HCEC 1CT (cell line): ENCODE results near the gene UBE2Z.
"Not testable (repeated sequence)": the region's sequence is repeated elsewhere in the genome, so short reads cannot be mapped to it uniquely, and the experiment has no call there.

Experiments used
- DNase-seq: peaks from one replicate; pipeline ENCODE4 v3.0.0-alpha.2; 2017

UBE2Z gene

GRCh38 chr17:48905987-48906515, 2.2 kb upstream of the UBE2Z start:
- no peak for DNase-seq

GRCh38 chr17:48907713-48908046, 527 bp upstream of the UBE2Z start:
- DNase-seq, result peak; percentile 41

GRCh38 chr17:48908853-48909394, 717 bp downstream of the UBE2Z start:
- DNase-seq, result peak; percentile 70

GRCh38 chr17:48909783-48910182, 1.6 kb downstream of the UBE2Z start:
- DNase-seq, result no peak

- no peak for DNase-seq
Measured at GRCh38 chr17:48910370-48910769, 2.2 kb downstream of the UBE2Z start.

GRCh38 chr17:48912476-48912875, 4.3 kb downstream of the UBE2Z start:
- DNase-seq, result no peak

GRCh38 chr17:48915459-48916282, 7.5 kb downstream of the UBE2Z start:
- DNase-seq, result peak; percentile 91

- DNase-seq, result no peak
Measured at GRCh38 chr17:48925251-48925990, 17.2 kb downstream of the UBE2Z start.

- DNase-seq, result no peak
Measured at GRCh38 chr17:48925991-48926342, 17.8 kb downstream of the UBE2Z start.

- DNase-seq, result no peak
Measured at GRCh38 chr17:48927978-48928745, 20.0 kb downstream of the UBE2Z start.

GRCh38 chr17:48928876-48929811, 20.9 kb downstream of the UBE2Z start:
- DNase-seq, result no peak

GRCh38 chr17:48929812-48930165, 21.6 kb downstream of the UBE2Z start:
- no peak for DNase-seq

GRCh38 chr17:48930435-48930873, 22.2 kb downstream of the UBE2Z start:
- no peak for DNase-seq

- no peak for DNase-seq
Measured at GRCh38 chr17:48933035-48933434, 24.8 kb downstream of the UBE2Z start.

GRCh38 chr17:48944515-48945260, 36.5 kb downstream of the UBE2Z start, which contains the start of gene SNF8:
Gene SNF8 (minus strand): TSS chr17:48944842. CDS start chr17:48944734, 108 bp downstream.
- DNase-seq, result peak; percentile 84

- DNase-seq, result not testable (repeated sequence)
Measured at GRCh38 chr17:48945261-48945651, 37.0 kb downstream of the UBE2Z start.

GRCh38 chr17:48951572-48951971, 43.4 kb downstream of the UBE2Z start:
- DNase-seq, result no peak

- no peak for DNase-seq
Measured at GRCh38 chr17:48952904-48953303, 44.7 kb downstream of the UBE2Z start.

GRCh38 chr17:48954300-48954755, 46.1 kb downstream of the UBE2Z start:
- DNase-seq, result peak; percentile 55

- DNase-seq, result no peak
Measured at GRCh38 chr17:48960834-48961515, 52.8 kb downstream of the UBE2Z start.
